HUES48 (cell line): ENCODE results near the gene RASA4B.
"Not testable (repeated sequence)": the region's sequence is repeated elsewhere in the genome, so short reads cannot be mapped to it uniquely, and the experiment has no call there.

ENCODE experiments used
- H3K27ac ChIP-seq: one replicate; pipeline ENCODE4 v1.7.0; 2013; ENCODE audit warnings: low read depth, low read length, inconsistent platforms
- H3K27me3 ChIP-seq: 2 replicates; pipeline ENCODE4 v1.6.1; 2013; ENCODE audit warnings: mild to moderate bottlenecking, low read length; ENCODE audit not compliant: control insufficient read depth, insufficient read depth
- H3K36me3 ChIP-seq: 2 replicates; pipeline ENCODE4 v1.6.1; 2013; ENCODE audit warnings: low read length; ENCODE audit not compliant: control insufficient read depth, insufficient read depth
- H3K4me1 ChIP-seq: 2 replicates; pipeline ENCODE4 v1.6.1; 2013; ENCODE audit warnings: mild to moderate bottlenecking, low read length; ENCODE audit not compliant: control insufficient read depth, insufficient read depth
- H3K4me3 ChIP-seq: 2 replicates; pipeline ENCODE4 v1.5.1; 2013; ENCODE audit warnings: mild to moderate bottlenecking, low read depth, low read length
- H3K9ac ChIP-seq: 2 replicates; pipeline ENCODE4 v1.6.1; 2013; ENCODE audit warnings: mild to moderate bottlenecking, low read depth, low read length, moderate library complexity
- H3K9me3 ChIP-seq: 2 replicates; pipeline ENCODE4 v1.6.1; 2013; ENCODE audit warnings: low read length; ENCODE audit not compliant: control insufficient read depth, insufficient read depth

The RASA4B gene

GRCh38 chr7:102531583-102531982 lies 14.0 kb upstream of the RASA4B start:
- not testable (repeated sequence) for H3K9ac ChIP-seq, H3K36me3 ChIP-seq, H3K27ac ChIP-seq, H3K4me1 ChIP-seq, H3K9me3 ChIP-seq, H3K27me3 ChIP-seq, H3K4me3 ChIP-seq

GRCh38 chr7:102527822-102528793 lies 10.5 kb upstream of the RASA4B start:
- not testable (repeated sequence) for H3K4me3 ChIP-seq, H3K27me3 ChIP-seq, H3K36me3 ChIP-seq, H3K4me1 ChIP-seq, H3K9ac ChIP-seq, H3K27ac ChIP-seq, H3K9me3 ChIP-seq

GRCh38 chr7:102527182-102527581 lies 9.6 kb upstream of the RASA4B start:
- H3K4me3 ChIP-seq, H3K4me1 ChIP-seq, H3K27ac ChIP-seq, H3K36me3 ChIP-seq, H3K27me3 ChIP-seq, H3K9me3 ChIP-seq, H3K9ac ChIP-seq: not testable (repeated sequence)

- not testable (repeated sequence) for H3K9ac ChIP-seq, H3K4me1 ChIP-seq, H3K27me3 ChIP-seq, H3K36me3 ChIP-seq, H3K9me3 ChIP-seq, H3K4me3 ChIP-seq, H3K27ac ChIP-seq
Measured at GRCh38 chr7:102524803-102525202, 7.2 kb upstream of the RASA4B start.

DNA sequence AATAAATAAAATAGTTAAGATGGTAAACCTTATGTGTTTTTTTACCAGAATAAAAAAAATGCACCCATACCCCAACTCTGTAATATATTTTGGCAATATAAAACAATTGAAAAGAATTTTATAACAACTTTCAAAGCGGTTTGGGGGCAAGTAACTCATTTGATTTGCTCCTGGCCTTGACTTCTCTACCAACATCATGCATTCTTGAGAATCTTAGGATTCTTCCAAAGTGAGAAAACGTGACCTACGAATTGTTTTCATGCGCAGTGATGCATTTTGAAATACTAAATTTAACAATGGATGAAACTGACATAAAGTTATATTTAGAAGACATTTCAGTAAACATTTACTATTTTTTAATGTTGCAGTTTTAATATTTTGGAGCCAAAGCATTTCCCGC lies 3.2 kb upstream of the RASA4B start:
- H3K27ac ChIP-seq, H3K9me3 ChIP-seq, H3K36me3 ChIP-seq, H3K4me1 ChIP-seq, H3K4me3 ChIP-seq, H3K9ac ChIP-seq, H3K27me3 ChIP-seq: not testable (repeated sequence)

- H3K36me3 ChIP-seq, H3K27ac ChIP-seq, H3K9ac ChIP-seq, H3K4me1 ChIP-seq, H3K27me3 ChIP-seq, H3K4me3 ChIP-seq, H3K9me3 ChIP-seq: not testable (repeated sequence)
Measured at GRCh38 chr7:102516951-102517350, 626 bp downstream of the RASA4B start.

DNA sequence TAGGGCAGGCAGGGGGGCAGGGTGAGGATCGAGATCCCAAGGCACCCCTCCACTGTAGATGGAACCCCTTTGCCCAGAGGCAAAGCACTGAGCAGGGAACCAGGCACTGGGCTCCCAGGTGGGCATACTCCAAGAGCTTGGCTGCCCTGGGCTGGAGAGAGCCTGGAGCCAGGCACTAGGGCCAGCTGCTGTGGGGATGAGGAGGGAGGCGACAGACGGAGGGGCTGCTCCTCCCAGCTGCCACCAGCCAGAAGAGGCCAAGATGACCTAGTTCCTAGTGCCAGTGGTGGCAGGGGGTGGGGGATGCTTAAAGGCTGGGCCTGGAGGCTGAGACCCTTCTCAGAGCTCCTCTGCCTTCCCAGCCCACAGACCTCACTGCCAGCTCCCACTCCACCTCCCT lies 1.7 kb downstream of the RASA4B start:
- H3K36me3 ChIP-seq, H3K27ac ChIP-seq, H3K4me3 ChIP-seq, H3K9ac ChIP-seq, H3K27me3 ChIP-seq, H3K4me1 ChIP-seq, H3K9me3 ChIP-seq: not testable (repeated sequence)

GRCh38 chr7:102514881-102515721 lies 2.5 kb downstream of the RASA4B start:
- H3K27me3 ChIP-seq, H3K9me3 ChIP-seq, H3K9ac ChIP-seq, H3K36me3 ChIP-seq, H3K27ac ChIP-seq, H3K4me3 ChIP-seq, H3K4me1 ChIP-seq: not testable (repeated sequence)

- not testable (repeated sequence) for H3K4me1 ChIP-seq, H3K4me3 ChIP-seq, H3K36me3 ChIP-seq, H3K9ac ChIP-seq, H3K9me3 ChIP-seq, H3K27me3 ChIP-seq, H3K27ac ChIP-seq
Measured at GRCh38 chr7:102512642-102513221, 4.8 kb downstream of the RASA4B start.

DNA sequence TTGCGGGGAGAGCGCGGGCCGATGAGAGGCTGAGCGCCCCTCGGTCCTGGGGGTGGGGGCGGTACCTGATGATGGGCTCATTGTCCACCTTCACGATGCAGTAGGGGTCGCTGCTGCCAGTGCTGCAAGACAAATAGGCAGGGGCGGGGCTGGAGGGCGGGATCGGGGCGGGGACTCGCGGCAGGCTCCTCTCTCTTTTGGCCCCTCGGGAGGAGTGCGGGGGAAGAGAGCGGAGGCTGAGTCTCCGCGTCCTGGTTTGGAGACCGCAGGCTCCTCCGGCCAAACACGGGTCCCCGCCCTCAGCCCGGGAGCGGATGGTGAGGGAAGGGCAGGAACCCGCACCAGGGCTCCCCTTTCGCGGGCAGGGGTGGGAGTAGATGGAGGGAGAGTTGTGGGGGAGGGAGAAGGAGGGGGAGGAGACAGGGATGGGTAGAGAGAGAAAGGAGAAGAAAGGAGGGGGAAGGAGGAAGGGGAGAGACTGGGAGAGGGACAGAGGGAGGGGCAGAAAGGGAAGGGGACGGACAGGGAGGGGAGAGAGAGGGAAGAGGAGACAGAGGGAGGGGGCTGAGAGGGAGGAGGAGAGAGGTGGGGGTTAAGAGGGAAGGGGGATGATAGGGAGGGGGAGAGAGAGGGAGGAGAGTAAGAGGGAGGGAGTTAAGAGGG lies 5.6 kb downstream of the RASA4B start:
- H3K9me3 ChIP-seq, H3K9ac ChIP-seq, H3K27me3 ChIP-seq, H3K4me1 ChIP-seq, H3K4me3 ChIP-seq, H3K36me3 ChIP-seq, H3K27ac ChIP-seq: not testable (repeated sequence)

GRCh38 chr7:102510575-102510974 lies 7.0 kb downstream of the RASA4B start:
- H3K27ac ChIP-seq, H3K9me3 ChIP-seq, H3K9ac ChIP-seq, H3K36me3 ChIP-seq, H3K27me3 ChIP-seq, H3K4me3 ChIP-seq, H3K4me1 ChIP-seq: not testable (repeated sequence)
